ENCODE data around the gene RPL38. TPM values are rescaled to one million over a fixed set of nuclear protein-coding genes. Genes with fewer than 3 reads are reported as not detected.

The RPL38 gene
- total RNA-seq, 2 experiments from 2014 or later: 2,305 to 2,531 TPM

DNA sequence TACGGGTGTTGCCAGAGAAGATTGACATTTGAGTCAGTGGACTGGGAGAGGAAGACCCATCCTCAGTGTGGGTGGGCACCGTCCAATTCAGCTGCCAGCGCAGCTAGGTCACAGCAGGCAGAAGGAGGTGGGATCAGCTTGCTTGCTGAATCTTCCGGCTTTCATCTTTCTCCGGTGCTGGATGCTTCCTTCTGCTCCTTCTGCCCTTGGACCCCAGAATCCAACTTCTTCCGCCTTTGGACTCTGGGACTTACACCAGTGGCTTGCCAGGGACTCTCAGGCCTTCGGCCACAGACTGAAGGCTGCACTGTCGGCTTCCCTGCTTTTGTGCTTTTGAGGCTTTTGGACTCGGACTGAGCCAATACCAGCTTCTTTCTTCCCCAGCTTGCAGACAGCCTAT lies 46.1 kb upstream of the RPL38 start:
- H3K27ac ChIP-seq (ENCODE audit: low read depth in 1 of 2, low read length in 2 of 2): no peak overlapping the region
- H3K27ac Mint-ChIP-seq: no peak overlapping the region
- DNase-seq (no peak), ATAC-seq (ENCODE audit: poor library complexity) (no peak)
- peaks cover 3 to 10% of the 10 kb centered on the region in 2 experiments for H3K9me3 ChIP-seq (ENCODE audit: control insufficient read depth in 1 of 2, insufficient read depth in 1 of 2, low read length in 2 of 2)
- no peak overlapping the region for H3K4me3 Mint-ChIP-seq
- TF ChIP-seq, protein P1, sequence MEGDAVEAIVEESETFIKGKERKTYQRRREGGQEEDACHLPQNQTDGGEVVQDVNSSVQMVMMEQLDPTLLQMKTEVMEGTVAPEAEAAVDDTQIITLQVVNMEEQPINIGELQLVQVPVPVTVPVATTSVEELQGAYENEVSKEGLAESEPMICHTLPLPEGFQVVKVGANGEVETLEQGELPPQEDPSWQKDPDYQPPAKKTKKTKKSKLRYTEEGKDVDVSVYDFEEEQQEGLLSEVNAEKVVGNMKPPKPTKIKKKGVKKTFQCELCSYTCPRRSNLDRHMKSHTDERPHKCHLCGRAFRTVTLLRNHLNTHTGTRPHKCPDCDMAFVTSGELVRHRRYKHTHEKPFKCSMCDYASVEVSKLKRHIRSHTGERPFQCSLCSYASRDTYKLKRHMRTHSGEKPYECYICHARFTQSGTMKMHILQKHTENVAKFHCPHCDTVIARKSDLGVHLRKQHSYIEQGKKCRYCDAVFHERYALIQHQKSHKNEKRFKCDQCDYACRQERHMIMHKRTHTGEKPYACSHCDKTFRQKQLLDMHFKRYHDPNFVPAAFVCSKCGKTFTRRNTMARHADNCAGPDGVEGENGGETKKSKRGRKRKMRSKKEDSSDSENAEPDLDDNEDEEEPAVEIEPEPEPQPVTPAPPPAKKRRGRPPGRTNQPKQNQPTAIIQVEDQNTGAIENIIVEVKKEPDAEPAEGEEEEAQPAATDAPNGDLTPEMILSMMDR (IDR thresholded peaks at IDR 0.05): no peak
- no peaks in the 10 kb centered on the region for H3K4me1 Mint-ChIP-seq (ENCODE audit: low read depth)
- CTCF ChIA-PET: no interaction called here
- no peaks in the 10 kb centered on the region for H3K36me3 ChIP-seq (ENCODE audit: insufficient read depth, low read length)
- no peak overlapping the region for H3K4me3 ChIP-seq (ENCODE audit: low read length)
- intact Hi-C loops (cut with DNase I, micrococcal nuclease): no loop called here
- peaks cover 0 to 4% of the 10 kb centered on the region in 2 experiments for H3K27me3 ChIP-seq (ENCODE audit: control insufficient read depth in 1 of 2, insufficient read depth in 2 of 2, low read length in 2 of 2)
- H3K9me3 Mint-ChIP-seq: no peaks in the 10 kb centered on the region
- no peaks in the 10 kb centered on the region for H3K36me3 Mint-ChIP-seq (ENCODE audit: low read depth)
- H3K4me1 ChIP-seq (ENCODE audit: insufficient read depth, low read length): no peaks in the 10 kb centered on the region
- POLR2A ChIA-PET: no interaction called here
- peaks cover 38% of the 10 kb centered on the region for H3K27me3 Mint-ChIP-seq

DNA sequence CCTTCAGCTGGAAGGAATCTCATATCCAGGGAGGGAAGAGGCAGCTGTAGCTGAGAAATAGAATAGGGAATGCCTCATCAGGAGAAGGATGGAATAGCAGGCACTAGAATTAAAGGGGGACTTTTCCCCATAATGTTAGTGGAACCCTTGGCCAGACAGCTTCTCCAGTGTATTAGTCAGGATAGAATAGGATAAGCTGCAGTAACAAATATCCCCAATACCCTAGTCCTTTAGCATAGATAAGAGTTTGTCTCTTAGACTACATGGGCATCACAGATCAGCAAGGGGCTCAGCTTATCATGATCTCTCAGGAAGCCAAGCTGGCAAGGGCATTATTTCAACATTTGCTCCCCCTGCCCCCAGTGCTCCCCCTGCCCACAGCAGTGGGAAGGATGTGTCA lies 44.7 kb upstream of the RPL38 start:
- H3K9me3 Mint-ChIP-seq: no peaks in the 10 kb centered on the region
- no peaks in the 10 kb centered on the region for H3K36me3 Mint-ChIP-seq (ENCODE audit: low read depth)
- ChIA-PET CTCF (no interaction called here), POLR2A (no interaction called here)
- Histone ChIP-seq H3K4me3 (ENCODE audit: low read length) (no peak overlapping the region), H3K9me3 (ENCODE audit: control insufficient read depth in 1 of 2, insufficient read depth in 1 of 2, low read length in 2 of 2) (peaks cover 3 to 10% of the 10 kb centered on the region in 2 experiments), H3K4me1 (ENCODE audit: insufficient read depth, low read length) (no peaks in the 10 kb centered on the region), H3K27ac (ENCODE audit: low read depth in 1 of 2, low read length in 2 of 2) (no peak overlapping the region), H3K27me3 (ENCODE audit: control insufficient read depth in 1 of 2, insufficient read depth in 2 of 2, low read length in 2 of 2) (peaks cover 0 to 8% of the 10 kb centered on the region in 2 experiments), H3K36me3 (ENCODE audit: insufficient read depth, low read length) (no peaks in the 10 kb centered on the region)
- TF ChIP-seq, protein P1 (IDR thresholded peaks at IDR 0.05): no peak
- H3K27ac Mint-ChIP-seq: no peak overlapping the region
- no peaks in the 10 kb centered on the region for H3K4me1 Mint-ChIP-seq (ENCODE audit: low read depth)
- DNase-seq (no peak), ATAC-seq (ENCODE audit: poor library complexity) (no peak)
- H3K4me3 Mint-ChIP-seq: no peak overlapping the region
- peaks cover 38% of the 10 kb centered on the region for H3K27me3 Mint-ChIP-seq
- intact Hi-C loops (cut with DNase I, micrococcal nuclease): no loop called here

DNA sequence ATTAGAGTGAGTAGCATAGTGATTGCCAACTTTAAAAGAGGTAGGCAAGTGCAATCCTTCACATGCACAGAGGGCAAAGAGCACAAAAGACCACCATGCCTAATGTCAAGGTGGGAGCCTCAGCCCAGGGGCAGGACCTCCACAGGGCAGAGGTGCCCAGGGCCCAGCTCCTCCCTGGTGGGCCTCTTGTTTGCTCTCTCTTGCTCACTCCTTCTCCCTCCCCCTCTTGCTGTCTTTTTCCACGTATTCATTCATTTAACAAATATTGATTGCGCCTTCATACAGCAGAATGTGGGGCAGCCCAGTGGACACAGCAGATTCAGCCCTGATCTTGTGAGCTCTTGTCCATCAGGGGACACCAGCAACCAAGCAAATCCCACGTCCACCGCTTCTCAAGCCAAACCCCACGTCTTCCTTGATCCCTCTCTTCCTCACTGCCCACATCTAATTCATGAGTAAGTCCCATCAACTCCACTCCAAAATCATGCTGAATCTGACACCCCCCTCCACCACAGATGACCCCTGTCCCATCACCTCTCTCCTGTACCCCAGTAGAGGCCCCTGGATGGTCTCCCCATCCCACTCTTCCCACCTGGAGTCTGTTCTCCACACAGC lies 44.1 kb upstream of the RPL38 start:
- Histone ChIP-seq H3K36me3 (ENCODE audit: insufficient read depth, low read length) (no peaks in the 10 kb centered on the region), H3K27me3 (ENCODE audit: control insufficient read depth in 1 of 2, insufficient read depth in 2 of 2, low read length in 2 of 2) (peaks cover 0 to 10% of the 10 kb centered on the region in 2 experiments), H3K27ac (ENCODE audit: low read depth in 1 of 2, low read length in 2 of 2) (no peak overlapping the region), H3K4me3 (ENCODE audit: low read length) (no peak overlapping the region), H3K4me1 (ENCODE audit: insufficient read depth, low read length) (no peaks in the 10 kb centered on the region), H3K9me3 (ENCODE audit: control insufficient read depth in 1 of 2, insufficient read depth in 1 of 2, low read length in 2 of 2) (peaks cover 3 to 10% of the 10 kb centered on the region in 2 experiments)
- H3K27ac Mint-ChIP-seq: no peak overlapping the region
- no peak overlapping the region for H3K4me3 Mint-ChIP-seq
- intact Hi-C loops (cut with DNase I, micrococcal nuclease): no loop called here
- TF ChIP-seq, protein P1 (IDR thresholded peaks at IDR 0.05): no peak
- no peaks in the 10 kb centered on the region for H3K36me3 Mint-ChIP-seq (ENCODE audit: low read depth)
- peaks cover 38% of the 10 kb centered on the region for H3K27me3 Mint-ChIP-seq
- H3K9me3 Mint-ChIP-seq: no peaks in the 10 kb centered on the region
- no peak for DNase-seq
- no peak for ATAC-seq (ENCODE audit: poor library complexity)
- ChIA-PET POLR2A (no interaction called here), CTCF (no interaction called here)
- no peaks in the 10 kb centered on the region for H3K4me1 Mint-ChIP-seq (ENCODE audit: low read depth)

Data from CD4-positive, alpha-beta T cell (primary cell).